ENCODE results near the gene AP5M1.

Gene AP5M1

GRCh38 chr14:57299511-57299910, 30.7 kb downstream of the AP5M1 start:
- DNase-seq (ENCODE audit: low spot score): no peak
- in situ Hi-C loops (cut with MboI; ENCODE audit: low pct_unique_long_range_greater_than_20kb, low sequenced_read_pairs, unreplicated experiment): no loop called here
- TF ChIP-seq, protein P1, sequence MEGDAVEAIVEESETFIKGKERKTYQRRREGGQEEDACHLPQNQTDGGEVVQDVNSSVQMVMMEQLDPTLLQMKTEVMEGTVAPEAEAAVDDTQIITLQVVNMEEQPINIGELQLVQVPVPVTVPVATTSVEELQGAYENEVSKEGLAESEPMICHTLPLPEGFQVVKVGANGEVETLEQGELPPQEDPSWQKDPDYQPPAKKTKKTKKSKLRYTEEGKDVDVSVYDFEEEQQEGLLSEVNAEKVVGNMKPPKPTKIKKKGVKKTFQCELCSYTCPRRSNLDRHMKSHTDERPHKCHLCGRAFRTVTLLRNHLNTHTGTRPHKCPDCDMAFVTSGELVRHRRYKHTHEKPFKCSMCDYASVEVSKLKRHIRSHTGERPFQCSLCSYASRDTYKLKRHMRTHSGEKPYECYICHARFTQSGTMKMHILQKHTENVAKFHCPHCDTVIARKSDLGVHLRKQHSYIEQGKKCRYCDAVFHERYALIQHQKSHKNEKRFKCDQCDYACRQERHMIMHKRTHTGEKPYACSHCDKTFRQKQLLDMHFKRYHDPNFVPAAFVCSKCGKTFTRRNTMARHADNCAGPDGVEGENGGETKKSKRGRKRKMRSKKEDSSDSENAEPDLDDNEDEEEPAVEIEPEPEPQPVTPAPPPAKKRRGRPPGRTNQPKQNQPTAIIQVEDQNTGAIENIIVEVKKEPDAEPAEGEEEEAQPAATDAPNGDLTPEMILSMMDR (IDR thresholded peaks at IDR 0.05; ENCODE audit: extremely low read depth, insufficient read depth, missing control alignments): no peak

DNA sequence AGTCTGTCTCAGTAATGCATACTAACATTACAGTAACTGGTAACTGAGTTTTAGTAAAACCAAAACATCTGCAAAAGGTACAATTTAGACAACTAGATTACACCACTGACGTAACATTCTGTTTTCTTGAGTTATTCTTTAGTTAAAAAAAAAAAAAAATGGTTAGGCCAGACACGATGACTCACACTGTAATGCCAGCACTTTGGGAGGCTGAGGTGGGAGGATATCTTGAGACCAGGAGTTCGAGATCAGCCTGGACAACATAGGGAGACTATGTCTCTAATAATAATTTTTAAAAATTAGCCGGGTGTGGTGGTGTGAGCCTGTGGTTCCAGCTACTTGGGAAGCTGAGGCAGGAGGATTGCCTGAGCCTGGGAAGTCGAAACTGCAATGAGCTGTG, 34.1 kb downstream of the AP5M1 start:
- TF ChIP-seq, protein P1 (IDR thresholded peaks at IDR 0.05; ENCODE audit: extremely low read depth, insufficient read depth, missing control alignments): no peak
- in situ Hi-C loops (cut with MboI; ENCODE audit: low pct_unique_long_range_greater_than_20kb, low sequenced_read_pairs, unreplicated experiment): loop anchor here (25.0 kb wide), 1 partner anchor 816 kb away; no protein-coding TSS in a partner anchor

GRCh38 chr14:57314396-57315089, 45.8 kb downstream of the AP5M1 start:
- in situ Hi-C loops (cut with MboI; ENCODE audit: low pct_unique_long_range_greater_than_20kb, low sequenced_read_pairs, unreplicated experiment): loop anchor here (25.0 kb wide), 1 partner anchor 827 kb away; no protein-coding TSS in a partner anchor
- no peak for DNase-seq (ENCODE audit: low spot score)
- TF ChIP-seq, protein P1 (IDR thresholded peaks at IDR 0.05; ENCODE audit: extremely low read depth, insufficient read depth, missing control alignments): no peak

More for the DNA sequence above, 34.1 kb downstream of the AP5M1 start:
- DNase-seq (ENCODE audit: low spot score): no peak

DNA sequence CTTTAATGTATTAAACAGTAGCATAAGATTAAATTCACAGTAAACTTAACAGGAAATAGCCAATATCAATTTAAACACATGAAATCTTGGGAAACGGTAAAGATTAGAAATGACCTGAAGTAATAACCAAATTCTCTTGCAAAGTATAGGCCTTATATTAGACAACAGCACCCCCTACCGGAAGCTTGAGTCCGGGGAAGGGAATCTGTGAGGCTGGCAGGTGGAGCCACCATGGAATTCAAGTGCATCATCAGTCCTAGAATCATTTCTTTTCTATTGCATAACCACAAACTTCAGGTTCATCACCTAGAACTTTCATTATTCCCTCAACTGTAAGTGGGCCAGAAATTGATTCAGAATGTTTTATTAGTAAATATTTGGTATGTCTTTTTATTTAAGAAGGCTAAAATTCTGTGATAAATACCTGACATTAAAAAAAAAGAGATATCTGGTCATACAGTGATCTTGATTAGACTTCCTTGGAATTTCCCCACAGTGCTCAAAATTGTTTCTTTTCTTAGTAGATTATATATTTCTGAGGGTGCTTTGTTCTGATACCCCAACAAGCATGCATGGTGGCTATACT, 48.6 kb downstream of the AP5M1 start:
- in situ Hi-C loops (cut with MboI; ENCODE audit: low pct_unique_long_range_greater_than_20kb, low sequenced_read_pairs, unreplicated experiment): loop anchor here (25.0 kb wide), 1 partner anchor 830 kb away; no protein-coding TSS in a partner anchor
- DNase-seq (ENCODE audit: low spot score): peak; percentile 65
- TF ChIP-seq, protein P1 (IDR thresholded peaks at IDR 0.05; ENCODE audit: extremely low read depth, insufficient read depth, missing control alignments): peak; percentile 81

DNA sequence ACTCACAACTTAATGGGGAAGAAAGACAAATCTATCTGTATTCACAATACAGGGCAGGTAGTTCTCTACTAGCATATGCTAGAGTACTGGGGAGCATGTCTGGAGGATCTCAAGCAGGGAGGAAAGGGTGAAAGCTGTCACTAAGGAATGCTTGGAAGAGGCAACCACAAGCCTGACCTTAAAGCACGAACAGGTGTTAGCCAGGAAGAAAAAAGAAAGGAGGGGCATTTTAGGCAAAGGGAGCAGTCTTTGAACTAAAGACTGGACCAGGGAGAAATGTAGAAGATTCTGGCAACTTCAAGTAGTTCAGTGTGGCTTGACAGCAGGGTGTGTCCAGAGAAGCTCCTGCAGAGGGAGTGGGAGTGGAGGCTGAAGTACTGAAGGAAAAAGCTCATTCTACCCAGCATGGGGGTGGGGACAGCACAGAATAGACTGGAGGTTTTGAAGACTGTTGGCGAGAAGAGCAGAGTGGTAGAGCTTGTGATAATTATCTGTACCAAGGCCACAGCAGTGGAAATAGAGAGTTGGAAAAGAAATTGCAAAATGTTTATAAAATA, 50.9 kb downstream of the AP5M1 start:
- DNase-seq (ENCODE audit: low spot score): no peak
- TF ChIP-seq, protein P1 (IDR thresholded peaks at IDR 0.05; ENCODE audit: extremely low read depth, insufficient read depth, missing control alignments): no peak
- in situ Hi-C loops (cut with MboI; ENCODE audit: low pct_unique_long_range_greater_than_20kb, low sequenced_read_pairs, unreplicated experiment): loop anchor here (25.0 kb wide), 1 partner anchor 832 kb away; no protein-coding TSS in a partner anchor

DNA sequence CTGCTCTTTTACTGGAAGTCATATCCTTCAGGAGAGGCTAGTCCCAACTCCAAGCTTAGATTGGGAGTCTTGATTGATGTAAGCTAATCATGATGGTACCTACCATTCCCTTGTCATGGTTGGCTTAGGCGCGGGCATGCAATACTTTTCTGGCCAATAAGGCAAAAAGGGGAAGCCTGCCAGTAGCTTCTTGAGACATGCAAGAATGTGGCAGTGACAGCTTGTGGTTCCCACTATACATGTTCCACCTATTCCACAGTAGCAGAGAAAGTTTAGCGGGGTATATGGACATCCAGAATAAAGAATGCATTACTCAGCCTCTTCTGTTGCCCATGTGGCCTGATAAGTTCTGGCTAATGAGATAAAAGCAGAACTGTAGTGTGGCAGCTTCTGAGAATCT, 55.0 kb downstream of the AP5M1 start:
- TF ChIP-seq, protein P1 (IDR thresholded peaks at IDR 0.05; ENCODE audit: extremely low read depth, insufficient read depth, missing control alignments): no peak
- in situ Hi-C loops (cut with MboI; ENCODE audit: low pct_unique_long_range_greater_than_20kb, low sequenced_read_pairs, unreplicated experiment): loop anchor here (25.0 kb wide), 1 partner anchor 836 kb away; no protein-coding TSS in a partner anchor
- no peak for DNase-seq (ENCODE audit: low spot score)
